ENCODE results near the gene F13A1.

The F13A1 gene

DNA sequence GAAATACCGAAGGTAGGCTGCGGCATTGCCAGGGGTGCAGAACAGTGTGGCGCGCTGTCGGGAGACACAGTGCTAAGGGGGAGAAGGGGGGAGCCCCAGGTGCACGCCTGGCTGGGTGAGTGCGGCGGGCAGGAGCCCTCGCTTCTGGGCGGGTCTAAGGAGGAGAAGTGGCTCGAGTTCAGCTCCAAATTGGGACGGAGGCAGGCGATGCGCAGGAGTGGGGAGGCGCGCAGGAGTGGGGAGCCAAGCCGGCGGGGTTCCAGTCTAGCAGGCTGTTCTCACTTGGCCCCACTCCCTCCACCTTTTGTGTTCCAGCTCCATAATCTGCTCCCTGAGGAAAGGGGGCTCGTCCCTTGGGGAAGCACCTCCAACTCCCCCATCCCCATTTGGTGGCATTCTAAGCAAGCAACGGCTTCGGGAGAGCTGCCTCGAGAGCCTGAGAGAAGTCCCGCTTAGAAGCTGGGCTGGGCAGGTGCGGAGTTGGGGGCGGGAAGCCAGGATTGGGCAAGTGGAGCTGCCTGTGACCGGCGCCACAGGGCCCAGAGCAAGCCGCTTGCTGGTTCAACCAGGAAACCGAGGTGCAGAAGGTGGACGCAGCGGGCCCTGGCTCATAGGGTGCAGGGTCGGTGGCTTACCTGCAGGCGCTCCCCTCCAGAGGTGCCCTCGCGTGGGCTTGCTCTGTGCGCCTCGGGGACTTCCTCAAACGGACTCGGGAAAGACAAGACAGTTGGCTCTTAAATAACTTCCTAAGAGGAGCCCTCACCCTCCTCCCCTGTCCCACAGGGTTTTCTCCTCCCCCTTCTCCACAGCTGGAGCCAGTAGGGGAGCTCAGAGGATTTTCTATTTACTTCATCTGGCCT, at the start of gene F13A1:
Gene F13A1, minus strand, starts transcription at position 711 of the 860 bp plus-strand sequence. CDS start 1,998 bp downstream, outside the sequence.
- no peak for DNase-seq

DNA sequence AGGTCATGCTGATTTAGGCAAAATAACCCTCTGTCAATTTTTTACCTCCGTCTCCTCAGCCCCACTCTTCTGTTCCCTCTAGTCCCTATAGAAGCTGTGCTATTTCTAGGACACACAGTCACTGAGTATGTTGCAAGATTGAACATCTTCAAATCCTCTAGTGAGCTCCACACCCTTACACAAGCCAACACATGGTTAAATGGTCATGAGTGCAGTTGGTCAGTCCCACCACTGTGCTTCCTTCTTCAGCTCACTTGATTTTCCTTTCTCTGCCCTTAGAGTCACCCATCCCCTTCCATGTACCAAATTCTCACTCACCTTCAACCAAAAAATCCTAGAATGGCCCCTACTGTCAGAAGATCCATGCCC, 48.2 kb upstream of the F13A1 start:
- DNase-seq: no peak

DNA sequence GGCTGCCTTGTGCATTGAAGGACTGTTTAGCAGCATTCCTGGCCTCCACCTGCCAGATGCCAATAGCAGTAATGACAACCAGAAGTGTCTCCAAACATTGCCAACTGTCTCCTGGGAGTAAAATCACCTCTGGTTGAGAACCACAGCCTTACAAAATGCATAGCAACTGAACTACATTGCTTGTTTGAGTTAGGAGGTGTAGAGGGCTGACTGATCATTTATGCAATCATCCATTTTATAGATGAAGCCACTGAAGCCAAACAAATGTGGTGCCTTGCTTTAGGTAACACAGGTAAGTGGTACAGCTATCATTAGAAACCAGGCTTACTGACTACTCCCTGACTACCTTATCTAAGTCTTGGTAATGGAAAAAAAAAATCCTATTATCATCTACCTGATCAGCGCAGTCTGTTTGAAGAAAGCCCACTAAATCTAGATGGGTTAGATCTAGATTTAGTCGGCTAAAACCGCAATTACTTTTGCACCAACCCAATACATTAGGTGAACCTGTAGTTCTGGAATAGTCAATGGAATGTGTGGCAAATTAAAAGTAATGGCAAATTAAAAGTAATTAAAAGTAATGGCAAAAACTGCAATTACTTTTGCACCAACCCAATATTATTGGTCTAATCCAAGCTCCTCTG, 47.7 kb upstream of the F13A1 start:
- no peak for DNase-seq

DNA sequence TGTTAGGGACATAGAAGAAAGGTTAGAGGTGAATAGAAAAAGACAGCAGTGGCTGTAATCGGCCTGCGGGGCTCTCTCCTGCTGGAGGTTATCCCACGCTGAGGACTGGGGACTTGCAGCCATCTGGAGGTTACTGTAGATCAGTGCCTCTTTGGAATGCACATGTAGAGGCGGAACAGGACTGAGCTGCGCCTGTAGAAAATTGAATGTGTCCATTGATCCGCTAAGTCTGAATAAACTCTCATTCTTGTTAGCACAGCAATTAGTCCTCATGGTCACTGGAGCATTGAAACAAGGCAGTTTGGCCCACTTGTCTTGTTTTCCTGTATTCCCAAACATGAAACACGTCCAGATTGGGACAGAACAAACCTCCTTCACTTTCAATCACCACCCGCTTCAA, 46.3 kb upstream of the F13A1 start:
- DNase-seq: no peak

DNA sequence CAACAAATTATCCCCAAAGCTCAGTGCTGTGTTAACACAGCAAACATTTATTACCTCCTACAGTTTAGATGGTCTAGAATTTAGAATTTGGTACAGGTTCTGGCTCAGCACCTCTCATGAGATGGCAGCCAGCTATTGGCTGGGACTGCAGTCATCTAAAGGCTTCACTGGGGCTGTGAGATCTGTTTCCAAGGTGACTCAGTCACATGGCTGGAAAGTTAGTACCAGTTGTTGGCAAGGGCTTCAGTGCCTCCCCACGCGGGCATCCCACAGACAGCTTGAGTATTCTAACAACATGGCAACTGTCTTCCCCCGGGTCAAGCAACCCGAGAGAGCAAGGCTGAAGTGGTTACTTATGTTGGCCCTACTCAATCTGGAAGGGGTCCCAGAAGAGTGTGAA, 44.8 kb upstream of the F13A1 start:
- DNase-seq: no peak

DNA sequence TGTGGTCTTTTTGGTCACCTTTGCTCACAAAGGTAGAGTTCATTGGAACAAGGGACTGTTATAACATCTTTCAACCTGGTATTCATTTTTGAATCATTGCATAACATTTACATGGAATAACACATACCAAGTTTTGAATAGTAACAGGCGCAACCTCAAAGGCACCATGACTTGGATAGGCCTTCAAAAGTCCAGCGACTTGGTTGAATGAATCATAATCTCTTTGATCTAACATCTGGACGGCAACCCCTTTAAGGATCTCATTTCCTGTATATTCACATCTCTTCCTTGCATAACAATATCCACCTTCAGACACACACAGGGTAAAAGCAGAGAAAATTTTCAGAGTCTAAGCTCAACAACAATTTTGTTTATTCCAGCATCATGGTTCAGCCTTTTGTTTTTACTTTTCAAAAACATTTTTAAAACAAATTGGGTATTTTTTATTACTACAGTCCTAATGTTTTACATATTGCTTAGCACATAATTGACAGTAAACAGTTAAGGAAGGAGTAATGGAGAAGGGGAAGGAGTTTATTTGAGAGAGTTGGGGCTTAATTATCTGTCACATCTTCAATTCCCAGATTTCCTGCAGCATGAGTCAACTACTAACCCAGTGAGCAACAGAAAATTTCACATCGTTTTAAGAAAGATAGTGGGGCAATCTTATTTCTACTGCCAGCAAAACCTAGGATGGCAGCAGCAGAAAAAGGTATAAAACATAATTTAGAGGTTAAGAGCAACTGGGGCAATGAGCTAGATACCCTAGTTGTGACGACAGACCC, 41.8 kb upstream of the F13A1 start:
- no peak for DNase-seq

DNA sequence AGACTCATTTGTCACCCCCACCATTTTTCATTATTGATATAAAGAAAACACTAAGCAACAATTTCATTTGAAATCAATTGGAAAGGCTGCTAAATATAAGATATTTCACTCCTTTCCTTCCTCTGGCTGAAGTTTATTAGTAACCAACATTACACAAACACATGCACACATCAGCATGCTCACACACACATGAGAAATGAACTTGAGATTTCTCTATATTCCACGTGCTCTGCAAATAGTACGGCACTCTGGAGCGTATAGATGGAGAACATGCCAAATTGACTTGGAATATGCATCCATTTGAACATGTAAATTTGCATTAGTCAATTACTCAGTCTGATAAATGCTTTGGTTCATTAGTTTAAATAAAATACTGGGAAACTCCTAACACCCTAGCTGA, 37.1 kb upstream of the F13A1 start:
- DNase-seq: no peak

DNA sequence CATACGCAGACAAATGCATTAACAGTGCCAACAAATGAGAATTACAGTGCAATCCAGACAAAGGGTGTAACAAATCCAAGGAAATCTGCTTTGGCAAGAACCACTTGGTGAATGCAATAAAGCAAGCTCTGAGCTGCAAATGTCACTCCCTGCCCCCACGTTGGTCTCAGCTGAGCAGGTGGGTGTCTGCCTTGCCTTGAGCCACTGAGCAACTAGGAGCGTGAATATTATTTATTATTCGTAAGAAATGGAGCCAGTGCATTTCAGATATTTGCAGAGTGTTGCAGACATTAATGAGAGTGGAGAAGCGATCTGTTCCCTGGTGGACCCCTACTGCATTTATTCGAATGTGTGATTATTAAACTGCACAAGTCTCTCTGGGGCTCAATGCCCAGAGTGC, 36.6 kb upstream of the F13A1 start:
- no peak for DNase-seq

DNA sequence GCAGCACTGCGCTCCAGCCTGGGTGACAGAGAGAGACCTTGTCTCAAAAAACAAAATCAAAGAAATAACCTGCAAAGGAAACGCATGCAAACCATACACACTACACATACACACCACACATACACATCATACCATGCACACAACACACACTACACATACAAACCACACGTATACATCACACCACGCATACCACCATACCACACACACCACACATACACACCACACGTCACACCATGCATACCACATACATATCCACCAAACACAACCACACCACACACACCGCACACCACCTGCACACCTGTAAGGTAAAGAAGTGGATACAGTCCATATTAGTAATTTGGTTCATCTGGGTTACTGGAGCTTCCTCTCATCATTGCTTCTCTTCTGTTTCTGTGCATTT, 32.3 kb upstream of the F13A1 start:
- no peak for DNase-seq

DNA sequence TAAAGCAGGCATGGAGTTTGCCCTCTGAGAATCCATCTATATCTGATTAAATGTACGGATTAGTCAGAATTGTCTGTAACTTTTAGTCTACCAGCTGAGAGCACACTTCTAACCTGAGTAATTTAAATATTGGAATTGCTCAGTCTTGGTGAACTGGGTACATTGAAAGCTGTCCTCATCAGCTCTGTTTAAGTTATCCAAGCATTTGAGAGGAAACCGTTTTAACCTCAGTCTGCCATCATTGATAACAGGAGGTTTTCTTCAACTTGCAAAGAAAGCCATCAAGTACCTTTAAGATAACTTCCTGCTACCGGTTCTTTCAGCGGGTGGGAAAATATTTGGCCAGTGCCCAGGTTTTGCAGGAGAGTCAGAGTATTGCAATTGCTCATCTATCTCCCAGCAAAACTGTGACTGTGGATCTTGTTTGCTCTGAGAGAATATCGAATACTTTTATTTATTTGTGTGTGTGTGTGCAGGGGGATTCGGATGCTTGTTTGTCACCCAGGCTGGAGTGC, 31.1 kb upstream of the F13A1 start:
- DNase-seq: no peak

DNA sequence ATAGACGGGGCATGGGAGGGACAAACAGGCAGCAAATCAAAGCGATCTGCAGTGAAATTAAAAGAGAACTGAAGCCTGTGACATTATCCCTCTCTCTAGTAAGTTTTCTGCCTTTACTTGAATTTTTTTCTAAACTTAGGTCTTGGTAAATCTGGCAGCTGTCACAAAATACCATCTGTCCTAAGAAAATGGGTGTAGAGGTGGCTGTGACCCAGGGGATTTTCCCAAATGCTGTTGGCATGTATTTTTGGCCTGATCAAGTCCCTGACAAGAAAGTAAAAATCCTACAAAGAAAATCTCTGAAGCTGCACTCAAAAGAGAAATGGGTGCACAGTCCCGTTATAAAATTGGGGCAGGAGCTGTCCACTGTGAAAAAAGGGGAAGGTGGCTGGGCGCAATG, 30.2 kb upstream of the F13A1 start:
- no peak for DNase-seq

DNA sequence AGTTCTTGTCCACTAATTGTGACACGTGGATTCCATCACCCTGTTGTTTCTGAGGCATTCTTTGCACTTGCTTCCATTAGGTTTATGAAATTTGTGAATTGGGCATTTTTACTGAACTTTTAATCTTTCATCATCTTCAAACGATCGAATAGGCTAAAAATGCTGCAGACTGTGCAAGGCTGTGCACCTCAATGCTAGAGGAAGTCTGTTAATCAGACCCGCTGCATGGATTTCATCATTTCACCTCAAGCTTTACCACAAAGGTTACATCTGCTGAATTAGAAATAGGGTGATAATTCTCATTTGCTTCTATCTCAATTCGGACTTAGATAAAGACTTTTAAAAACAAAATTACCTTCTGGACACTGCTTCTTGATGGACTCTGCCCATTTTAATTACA, 27.8 kb upstream of the F13A1 start:
- DNase-seq: no peak

DNA sequence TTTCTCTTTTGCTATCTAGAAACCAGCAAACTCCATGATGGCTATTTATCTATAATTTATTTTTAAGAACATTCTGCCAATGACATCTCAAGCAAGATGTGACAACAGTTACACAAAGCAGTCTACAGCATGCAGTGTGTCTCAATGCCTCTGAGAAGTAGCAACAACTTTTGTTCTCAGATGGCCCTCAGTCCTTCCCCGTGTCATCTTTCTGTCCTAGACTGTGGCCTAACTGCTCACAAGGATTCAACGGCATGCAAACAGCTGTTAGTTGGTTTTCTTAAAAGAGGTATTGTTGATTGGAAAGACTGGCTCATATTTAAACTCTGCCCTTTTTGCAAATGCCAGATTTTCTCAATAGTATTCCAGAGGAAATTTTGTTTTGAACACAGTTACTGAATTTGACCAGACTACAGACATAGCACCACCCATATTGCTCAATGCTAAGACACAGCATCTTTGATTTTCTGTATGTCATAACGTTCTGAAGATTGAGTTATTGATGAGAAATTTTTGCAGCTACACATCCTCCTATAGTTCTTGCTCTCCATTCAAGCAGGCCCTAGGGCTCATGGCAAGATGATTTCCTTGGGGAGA, 26.1 kb upstream of the F13A1 start:
- DNase-seq: no peak

DNA sequence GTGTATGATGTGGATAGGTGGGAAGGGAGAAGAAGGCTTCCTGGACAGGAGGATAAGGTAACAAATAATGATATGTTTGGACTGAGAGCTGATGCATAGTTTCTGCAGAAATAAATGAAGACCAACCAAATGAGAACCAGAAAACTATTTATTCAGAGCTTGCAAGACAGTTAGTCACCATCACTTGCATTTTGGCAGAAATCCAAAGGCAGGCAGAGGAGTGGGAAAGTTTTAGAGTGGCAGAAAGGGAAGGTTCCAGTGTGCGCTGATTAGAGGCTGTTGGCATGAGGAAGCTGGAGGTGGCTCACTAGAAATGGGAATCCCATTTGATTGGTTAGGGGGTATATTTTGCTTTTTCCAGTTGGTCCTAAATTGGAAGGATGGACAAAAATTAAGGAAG, 13.0 kb upstream of the F13A1 start:
- DNase-seq: no peak

DNA sequence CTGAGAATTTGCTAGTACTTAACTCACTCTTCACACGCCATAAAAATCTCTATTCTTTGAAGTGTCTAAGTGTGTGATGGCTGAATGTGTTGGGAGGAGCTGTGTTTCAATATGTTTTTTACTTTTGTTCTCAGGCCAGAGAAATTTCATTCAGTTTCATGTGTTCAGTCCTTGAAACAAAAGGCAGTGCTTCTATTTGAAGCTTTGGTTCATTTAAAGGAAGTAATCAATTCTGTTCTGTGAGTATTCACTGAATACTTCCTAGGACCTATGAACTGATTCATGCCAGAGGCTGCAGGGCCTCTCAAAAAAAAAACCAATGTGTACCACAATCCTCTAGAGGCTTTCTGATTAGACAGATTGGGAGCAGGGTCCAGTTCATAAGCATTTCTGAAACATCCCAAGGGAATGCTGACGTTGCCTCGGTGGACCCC, 12.4 kb upstream of the F13A1 start:
- no peak for DNase-seq

DNA sequence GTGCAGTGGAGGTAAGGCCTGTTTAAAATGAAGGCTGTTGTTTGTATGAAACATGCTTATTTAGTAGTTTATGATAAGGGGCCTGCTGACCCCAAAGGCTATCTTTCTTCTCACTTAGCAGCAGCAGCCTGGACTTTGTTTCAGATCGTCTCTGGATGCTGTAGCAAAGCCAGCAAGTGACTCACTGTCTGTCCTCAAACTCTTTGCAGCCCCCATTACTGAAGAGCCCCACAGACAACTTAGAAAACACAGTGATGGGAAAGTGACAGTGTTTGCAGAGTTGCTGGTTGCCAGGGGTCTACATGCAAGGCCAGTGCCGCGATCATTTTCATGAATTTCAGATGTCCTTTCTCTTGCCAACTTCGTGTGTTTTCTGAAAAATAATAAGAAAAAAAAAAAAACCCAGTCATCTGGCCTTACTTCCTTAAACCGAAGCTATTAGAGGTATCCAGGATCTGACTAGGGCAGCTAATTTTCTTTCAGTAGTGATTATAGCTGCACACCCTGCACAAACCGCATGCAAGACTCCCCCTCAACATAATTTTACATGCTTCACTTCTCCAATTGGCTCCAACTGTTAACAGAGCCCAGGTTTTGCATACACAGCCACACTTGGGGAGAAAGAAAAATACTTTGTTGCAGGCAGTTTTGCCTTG, 11.6 kb upstream of the F13A1 start:
- DNase-seq: no peak

DNA sequence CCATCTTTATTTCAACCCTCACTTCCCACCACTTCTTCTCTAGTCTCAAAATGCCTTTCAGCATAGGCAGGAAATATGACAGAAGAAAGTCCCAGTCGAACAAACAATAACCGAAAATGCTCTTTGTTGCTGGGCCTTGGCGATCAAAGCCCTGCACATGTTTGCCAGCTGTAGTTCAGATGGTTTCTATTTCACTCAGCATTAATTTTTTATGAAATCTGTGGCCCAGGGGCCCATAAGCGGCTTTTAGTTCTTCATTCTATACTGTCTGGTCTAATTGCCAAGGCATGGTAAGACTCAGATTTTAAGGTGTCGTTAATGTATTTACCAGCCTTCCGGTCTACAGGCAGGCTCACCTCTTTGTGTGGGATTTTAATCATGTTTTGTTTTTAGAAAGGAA, 10.9 kb upstream of the F13A1 start:
- no peak for DNase-seq

DNA sequence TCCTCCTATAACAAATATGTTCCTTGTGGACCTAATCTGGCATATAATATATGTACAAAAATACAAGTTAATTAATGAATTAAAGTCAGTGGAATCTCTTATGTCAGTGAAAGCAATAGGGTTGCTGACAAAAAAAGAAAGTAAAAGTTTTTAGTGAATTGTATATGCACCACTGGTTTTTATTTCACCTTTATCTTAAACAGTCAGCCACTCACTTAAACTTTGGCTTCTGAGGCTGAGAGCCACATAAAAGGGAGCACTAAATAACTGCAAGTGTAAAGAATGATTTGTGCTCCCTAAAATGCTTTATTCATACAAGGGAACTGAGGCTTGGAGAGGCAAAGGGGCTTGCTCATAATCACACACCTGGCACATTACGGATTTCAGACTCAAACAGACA, 9.9 kb upstream of the F13A1 start:
- no peak for DNase-seq

DNA sequence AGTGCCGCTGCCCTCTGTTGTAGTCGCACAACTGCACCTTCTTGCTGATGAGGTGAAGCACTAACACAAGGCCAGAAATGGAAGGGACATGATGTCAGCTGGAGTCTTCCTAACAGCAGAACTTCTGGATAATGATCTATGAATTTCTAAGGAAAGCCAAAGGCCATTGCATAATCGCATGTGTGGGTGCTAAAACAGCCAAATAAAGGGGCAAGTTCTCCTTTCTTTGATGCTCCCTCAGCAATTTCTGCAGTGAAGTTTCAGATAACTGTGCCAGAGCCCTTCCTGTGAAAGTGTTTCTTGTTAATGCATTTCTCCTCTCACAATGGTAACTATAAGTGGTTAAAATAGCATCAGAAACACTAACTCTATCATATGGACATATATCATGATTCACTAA, 8.0 kb upstream of the F13A1 start:
- no peak for DNase-seq

DNA sequence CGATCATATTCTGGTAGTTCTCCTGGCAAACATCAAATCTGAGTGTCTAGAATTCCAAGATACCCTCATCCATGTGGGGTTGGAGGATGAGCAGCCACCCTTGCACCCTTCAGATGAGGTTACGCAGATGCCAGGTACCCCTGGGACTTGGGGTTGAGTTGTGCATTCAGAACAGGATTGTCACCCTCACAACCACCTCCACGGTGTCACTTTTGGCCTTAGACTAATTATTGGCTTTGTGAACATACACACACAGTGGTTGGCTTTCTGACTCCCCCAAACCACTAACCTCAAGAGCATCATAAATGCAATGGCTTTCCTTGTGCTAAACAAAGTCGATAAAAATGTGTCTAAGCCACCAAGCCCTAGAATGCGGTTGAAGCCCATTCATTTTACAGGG, 2.9 kb upstream of the F13A1 start:
- DNase-seq: no peak

DNA sequence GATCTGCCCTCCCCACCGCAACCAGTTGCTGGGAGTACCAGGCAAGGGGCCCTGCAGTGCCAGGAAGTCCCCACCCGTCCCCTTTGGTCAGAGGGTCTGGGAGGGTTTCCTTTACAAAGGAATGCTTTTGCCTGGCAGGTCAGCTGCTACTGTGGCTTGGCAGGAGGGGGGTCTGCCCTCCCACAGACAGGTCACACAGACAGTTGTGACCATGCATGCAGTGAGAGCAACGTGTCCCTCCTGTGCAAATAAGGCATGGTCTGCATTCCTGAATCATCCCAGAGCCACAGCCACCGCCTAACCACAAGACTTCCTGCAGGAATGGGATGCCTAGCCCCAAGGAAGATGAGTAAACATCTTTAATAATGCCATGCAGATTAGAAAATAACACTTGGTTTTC, 439 bp upstream of the F13A1 start:
- DNase-seq: no peak

DNA sequence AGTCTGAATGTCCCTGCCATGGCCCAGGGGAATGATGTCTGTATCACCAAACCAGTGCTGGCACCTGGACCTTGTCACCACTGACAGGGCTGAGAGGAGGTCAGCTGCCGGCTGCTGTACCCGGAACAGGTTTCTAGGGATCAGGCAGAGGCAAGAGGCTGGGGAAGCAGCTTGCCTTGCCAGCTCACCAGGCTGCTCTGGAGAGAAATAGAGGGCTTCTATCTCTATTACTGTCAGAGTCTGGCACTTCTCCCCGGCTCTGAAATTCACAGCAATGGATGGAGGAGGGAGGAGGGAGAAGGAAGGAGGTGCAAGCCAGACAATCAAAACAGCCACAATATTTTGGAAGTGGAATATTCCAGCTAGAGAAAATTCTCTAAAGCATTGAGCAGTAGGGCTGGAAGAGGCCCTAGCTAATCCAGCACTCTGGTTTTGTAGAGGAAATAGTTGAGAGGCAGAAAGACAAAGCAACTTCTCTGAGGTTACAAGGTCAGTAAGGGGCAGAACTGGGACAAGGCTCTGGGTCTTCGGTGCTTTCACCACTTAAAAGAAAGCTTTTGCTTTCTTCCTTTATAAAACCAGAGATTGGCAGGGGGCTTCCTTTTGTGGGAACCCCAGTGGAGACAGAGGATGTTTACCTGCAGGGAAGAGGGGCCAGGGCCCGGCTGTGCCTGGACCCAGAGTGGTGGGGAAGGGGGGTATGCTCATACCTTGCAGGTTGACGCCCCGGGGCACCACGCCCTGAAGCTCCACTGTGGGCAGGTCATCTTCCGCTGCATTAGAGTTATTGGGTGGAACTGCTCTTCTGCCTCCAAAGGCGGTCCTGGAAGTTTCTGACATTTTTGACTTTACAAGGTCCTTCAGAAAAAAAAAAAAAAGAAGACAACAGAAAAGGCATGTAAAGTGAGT, 2.4 kb downstream of the F13A1 start:
- no peak for DNase-seq
